WTC11 (cell line): ENCODE results near the gene ATP13A1. TPM values are rescaled to one million over a fixed set of nuclear protein-coding genes. Genes with fewer than 3 reads are reported as not detected.

Experiments used
- ATAC-seq: fragments of 200-7000 bp; cut with Tn5 transposase; 2 replicates; pipeline ENCODE4 v1.10.0; 2021; ENCODE audit warnings: mild to moderate bottlenecking, moderate library complexity
- CTCF ChIA-PET: fragments of 300-600 bp; sonication (Branson Sonifier 250); formaldehyde crosslinking; loops from one replicate; lab custom pipeline; 2021; ENCODE audit warnings: antibody characterized with exemption; lab: Charles Lee
- POLR2A ChIA-PET: fragments of 350-600 bp; sonication (Branson Sonifier 250); formaldehyde crosslinking; loops from one replicate; lab custom pipeline; 2021; ENCODE audit warnings: antibody characterized with exemption; lab: Charles Lee
- DNase-seq: peaks from one replicate; pipeline ENCODE4 v3.0.0; 2021; ENCODE audit warnings: low spot score
- H3K27ac Mint-ChIP-seq: 2 replicates; pipeline ENCODE4 v1.8.0; 2021; ENCODE audit warnings: mixed read lengths
- H3K27me3 Mint-ChIP-seq: 2 replicates; pipeline ENCODE4 v1.8.0; 2021; ENCODE audit warnings: low read depth, mild to moderate bottlenecking, moderate library complexity, mixed read lengths
- H3K36me3 Mint-ChIP-seq: 2 replicates; pipeline ENCODE4 v1.8.0; 2021; ENCODE audit warnings: mixed read lengths
- H3K4me1 Mint-ChIP-seq: 2 replicates; pipeline ENCODE4 v1.8.0; 2022; ENCODE audit warnings: mixed read lengths
- H3K4me3 Mint-ChIP-seq: 2 replicates; pipeline ENCODE4 v1.8.0; 2021; ENCODE audit warnings: mild to moderate bottlenecking, moderate library complexity, mixed read lengths
- H3K9me3 Mint-ChIP-seq: 2 replicates; pipeline ENCODE4 v1.8.0; 2021; ENCODE audit warnings: mixed read lengths
- ATF2 ChIP-seq: sonication (generic); formaldehyde crosslinking; IDR thresholded peaks from 2 replicates; pipeline ENCODE4 v1.8.1; 2022; ENCODE audit warnings: low read depth, missing genetic modification reagents, borderline replicate concordance
- ERG ChIP-seq: fragments of 250-450 bp; sonication (Bioruptor Pico); IDR thresholded peaks from 2 replicates; pipeline ENCODE4 v1.8.0; 2021; ENCODE audit warnings: mild to moderate bottlenecking
- FOXJ3 ChIP-seq: sonication (generic); formaldehyde crosslinking; IDR thresholded peaks from 2 replicates; pipeline ENCODE4 v1.9.0; 2021; ENCODE audit warnings: missing genetic modification reagents, mild to moderate bottlenecking, borderline replicate concordance
- IRF1 ChIP-seq: sonication (generic); formaldehyde crosslinking; IDR thresholded peaks from 2 replicates; pipeline ENCODE4 v1.8.0; 2023; ENCODE audit warnings: missing genetic modification reagents
- NFYB ChIP-seq: sonication (generic); formaldehyde crosslinking; conservative IDR thresholded peaks from 2 replicates; pipeline ENCODE4 v1.8.0; 2022; ENCODE audit warnings: low read depth, missing genetic modification reagents
- TCF7 ChIP-seq: sonication (generic); formaldehyde crosslinking; IDR thresholded peaks from 2 replicates; pipeline ENCODE4 v1.8.0; 2022; ENCODE audit warnings: mild to moderate bottlenecking, low read depth, missing genetic modification reagents, moderate library complexity
- USF1 ChIP-seq: sonication (generic); formaldehyde crosslinking; IDR thresholded peaks from 2 replicates; pipeline ENCODE4 v1.8.0; 2022; ENCODE audit warnings: mild to moderate bottlenecking, missing genetic modification reagents
- ZMAT4 ChIP-seq: fragments of 250-450 bp; sonication (Bioruptor Pico); IDR thresholded peaks from 2 replicates; pipeline ENCODE4 v1.9.0; 2021; ENCODE audit warnings: mild to moderate bottlenecking
- ZNF219 ChIP-seq: sonication (generic); formaldehyde crosslinking; IDR thresholded peaks from 2 replicates; pipeline ENCODE4 v1.8.0; 2023; ENCODE audit warnings: missing genetic modification reagents, mild to moderate bottlenecking, borderline replicate concordance
- ZNF512 ChIP-seq: sonication (generic); formaldehyde crosslinking; IDR thresholded peaks from 2 replicates; pipeline ENCODE4 v1.8.1; 2022; ENCODE audit warnings: missing genetic modification reagents, borderline replicate concordance
- total RNA-seq: library from RNA; stranded (reverse); gene quantifications from 3 replicates; pipeline ENCODE4 v1.2.3, GENCODE V29; 2021

ATP13A1 gene
- total RNA-seq, 1 experiment from 2014 or later: 82.6 TPM

- Mint-ChIP-seq H3K27me3 (no peaks in the 10 kb centered on the region), H3K4me3 (no peak overlapping the region), H3K36me3 (peaks cover 48% of the 10 kb centered on the region), H3K9me3 (no peaks in the 10 kb centered on the region), H3K27ac (no peak overlapping the region), H3K4me1 (no peaks in the 10 kb centered on the region)
- ChIA-PET POLR2A (no interaction called here), CTCF (no interaction called here)
- DNase-seq (no peak), ATAC-seq (no peak)
- TF ChIP-seq USF1 (CRISPR knock-in tag) (no peak), TCF7 (no peak), ERG (no peak), ZNF512 (CRISPR knock-in tag) (no peak)
Observed at GRCh38 chr19:19649580-19649995, 13.9 kb downstream of the ATP13A1 start.

- Mint-ChIP-seq H3K9me3 (no peaks in the 10 kb centered on the region), H3K4me1 (no peaks in the 10 kb centered on the region), H3K27ac (no peak overlapping the region), H3K27me3 (no peaks in the 10 kb centered on the region), H3K36me3 (peaks cover 50% of the 10 kb centered on the region), H3K4me3 (no peak overlapping the region)
- TF ChIP-seq ZNF219 (CRISPR knock-in tag): no peak
- TF ChIP-seq ATF2 (CRISPR knock-in tag): no peak
- TF ChIP-seq IRF1: no peak
- ATAC-seq (no peak), DNase-seq (no peak)
- POLR2A ChIA-PET: no interaction called here
- CTCF ChIA-PET: no interaction called here
Observed at GRCh38 chr19:19649155-19649554, 14.3 kb downstream of the ATP13A1 start.

- H3K4me1 Mint-ChIP-seq: peaks cover 7% of the 10 kb centered on the region
- TF ChIP-seq ZMAT4 (CRISPR knock-in tag): no peak
- no peak for TF ChIP-seq FOXJ3 (CRISPR knock-in tag)
- no peak for TF ChIP-seq NFYB (CRISPR knock-in tag)
- no peaks in the 10 kb centered on the region for H3K9me3 Mint-ChIP-seq
- ChIA-PET CTCF (interaction anchor here (1.4 kb wide), 1 partner anchor 93 kb away, joined by 3 read pairs; no protein-coding TSS in a partner anchor), POLR2A (no interaction called here)
- ATAC-seq: no peak
- H3K36me3 Mint-ChIP-seq: peaks cover 36% of the 10 kb centered on the region
- H3K27me3 Mint-ChIP-seq: no peaks in the 10 kb centered on the region
- no peak overlapping the region for H3K4me3 Mint-ChIP-seq
- DNase-seq: no peak
- H3K27ac Mint-ChIP-seq: no peak overlapping the region
Observed at GRCh38 chr19:19647037-19647835, 16.2 kb downstream of the ATP13A1 start.
